ENCODE data around the gene MYO1D.

MYO1D gene

DNA sequence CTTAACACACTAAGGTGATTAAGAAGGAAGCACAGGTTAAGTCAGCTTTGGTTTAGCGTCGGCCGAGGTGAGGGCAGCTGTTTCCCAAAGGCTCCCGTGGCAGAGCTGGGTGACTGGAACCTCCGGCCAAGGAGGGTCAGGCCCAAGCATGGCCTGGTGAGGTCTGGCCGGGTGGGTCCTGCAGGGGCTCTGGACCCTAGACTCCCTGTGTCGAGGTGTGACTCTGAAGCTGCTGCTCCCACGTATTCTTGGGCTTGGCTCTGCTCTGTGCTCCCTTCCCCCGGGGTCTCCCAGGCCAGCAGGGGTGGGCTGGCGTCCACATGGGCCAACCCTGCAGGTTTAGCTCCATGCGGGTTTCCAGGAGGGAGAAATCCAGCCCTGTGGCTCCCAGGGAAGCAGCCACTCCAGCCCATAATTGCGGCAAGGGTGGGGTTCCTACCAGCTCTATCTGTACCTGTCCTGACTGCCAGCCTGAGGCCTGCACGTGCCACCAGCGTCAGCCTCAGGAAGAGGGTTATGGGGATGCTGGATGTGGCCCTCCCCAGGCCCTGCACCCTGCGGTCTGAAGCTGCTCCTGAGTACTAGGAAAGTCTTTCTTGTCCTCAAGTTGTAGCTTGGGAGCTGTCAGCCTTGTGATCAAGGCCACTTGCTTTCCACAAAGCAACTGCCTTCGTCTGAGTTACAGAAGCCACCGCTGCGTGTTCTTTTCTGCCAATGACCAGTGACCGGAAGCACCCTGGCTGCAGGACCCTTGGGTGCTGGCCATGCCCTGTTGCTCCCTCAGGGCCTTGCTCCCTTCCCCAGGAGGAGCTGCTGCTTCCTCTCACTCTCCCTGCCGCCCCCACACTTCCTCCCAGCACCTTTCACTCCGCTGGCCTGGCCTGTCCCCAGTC is 385.3 kb downstream of the MYO1D start:
- H3K36me3 ChIP-seq (ENCODE audit: control insufficient read depth, low read depth, low read length): peaks cover 7% of the 10 kb centered on the region
- no peak overlapping the region for H3K9ac ChIP-seq (ENCODE audit: low read length)
- peaks cover 15% of the 10 kb centered on the region for H3K4me1 ChIP-seq (ENCODE audit: control insufficient read depth, low read depth, low read length)
- no peak overlapping the region for H3K4me3 ChIP-seq (ENCODE audit: low read length)
- H3K9me3 ChIP-seq (ENCODE audit: control insufficient read depth, low read depth, low read length): no peaks in the 10 kb centered on the region
- H3K27me3 ChIP-seq (ENCODE audit: control insufficient read depth, insufficient read depth, low read length): no peaks in the 10 kb centered on the region
- H3K27ac ChIP-seq (ENCODE audit: low read length): no peak overlapping the region

- H3K9ac ChIP-seq (ENCODE audit: low read length): no peak overlapping the region
- peaks cover 7% of the 10 kb centered on the region for H3K36me3 ChIP-seq (ENCODE audit: control insufficient read depth, low read depth, low read length)
- no peaks in the 10 kb centered on the region for H3K9me3 ChIP-seq (ENCODE audit: control insufficient read depth, low read depth, low read length)
- no peak overlapping the region for H3K27ac ChIP-seq (ENCODE audit: low read length)
- H3K4me1 ChIP-seq (ENCODE audit: control insufficient read depth, low read depth, low read length): peaks cover 15% of the 10 kb centered on the region
- H3K27me3 ChIP-seq (ENCODE audit: control insufficient read depth, insufficient read depth, low read length): no peaks in the 10 kb centered on the region
- no peak overlapping the region for H3K4me3 ChIP-seq (ENCODE audit: low read length)
Observed at GRCh38 chr17:32490101-32490482, 386.8 kb downstream of the MYO1D start.

DNA sequence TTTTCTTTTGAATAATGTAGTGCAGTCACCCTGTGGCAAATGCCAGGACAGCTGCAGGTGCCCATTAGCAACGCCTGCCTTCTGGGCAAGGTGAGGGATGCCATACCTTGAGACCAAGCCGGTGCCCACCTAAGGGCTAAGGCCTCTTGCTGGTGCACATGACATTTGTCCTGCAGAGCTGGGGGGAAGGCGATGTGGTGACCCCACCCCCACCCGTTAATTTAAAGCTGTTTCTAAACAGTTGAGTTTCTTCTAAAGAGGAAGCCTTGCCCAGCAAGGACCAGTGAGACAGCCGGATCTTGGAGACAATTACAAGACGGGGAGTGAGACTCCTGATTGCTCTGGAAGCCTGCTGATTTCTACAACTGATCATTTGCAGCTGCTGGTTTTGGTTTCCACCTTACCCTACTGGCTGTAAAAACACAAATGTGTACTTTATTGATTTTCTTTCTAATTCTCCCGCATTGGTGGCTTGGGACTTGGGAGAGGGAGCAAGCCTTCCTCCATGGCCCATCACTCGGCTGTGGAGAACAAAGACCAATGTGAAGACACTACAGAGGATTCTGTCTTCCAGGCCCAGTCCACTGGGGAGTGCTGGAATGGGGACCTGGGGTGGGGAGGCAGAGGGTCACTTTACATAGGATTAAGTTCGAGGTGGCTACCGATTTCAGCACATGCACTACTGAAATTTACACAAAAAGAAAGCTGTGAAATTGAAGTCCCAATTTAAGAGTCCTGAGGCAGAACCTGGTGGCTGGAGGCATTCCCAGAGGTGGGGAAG is 387.4 kb downstream of the MYO1D start:
- H3K36me3 ChIP-seq (ENCODE audit: control insufficient read depth, low read depth, low read length): peaks cover 7% of the 10 kb centered on the region
- no peak overlapping the region for H3K9ac ChIP-seq (ENCODE audit: low read length)
- no peaks in the 10 kb centered on the region for H3K27me3 ChIP-seq (ENCODE audit: control insufficient read depth, insufficient read depth, low read length)
- no peak overlapping the region for H3K4me3 ChIP-seq (ENCODE audit: low read length)
- H3K9me3 ChIP-seq (ENCODE audit: control insufficient read depth, low read depth, low read length): no peaks in the 10 kb centered on the region
- H3K27ac ChIP-seq (ENCODE audit: low read length): no peak overlapping the region
- peaks cover 15% of the 10 kb centered on the region for H3K4me1 ChIP-seq (ENCODE audit: control insufficient read depth, low read depth, low read length)

DNA sequence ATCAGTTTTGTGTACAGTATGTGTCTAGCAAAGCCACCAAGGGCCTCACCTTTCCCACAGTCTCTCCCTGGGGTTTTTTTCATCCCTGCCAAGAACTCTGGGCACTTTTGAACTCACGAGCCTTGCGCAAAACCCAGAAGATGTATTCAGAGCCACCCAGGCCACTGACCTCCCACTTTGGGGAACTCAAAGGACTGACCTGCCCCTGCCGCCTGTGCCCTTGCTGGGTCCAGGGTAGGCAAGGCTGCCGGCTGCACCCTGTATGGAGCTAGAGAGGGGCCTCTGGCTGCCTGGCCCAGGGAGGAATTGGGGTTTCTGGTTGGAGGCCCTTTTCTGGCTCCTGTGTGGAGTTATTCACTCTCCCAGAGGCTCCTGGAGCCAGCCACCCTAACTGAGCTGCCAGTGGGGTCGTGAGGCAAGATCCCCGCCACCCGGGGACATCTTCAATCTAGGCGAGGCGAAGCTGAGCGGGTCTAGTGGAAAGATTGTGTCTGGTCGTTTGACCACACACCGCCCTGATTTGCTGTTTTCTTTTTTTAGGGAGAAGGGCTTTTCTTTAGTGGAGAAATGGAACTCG is 388.2 kb downstream of the MYO1D start:
- H3K9ac ChIP-seq (ENCODE audit: low read length): no peak overlapping the region
- peaks cover 21% of the 10 kb centered on the region for H3K4me1 ChIP-seq (ENCODE audit: control insufficient read depth, low read depth, low read length)
- no peaks in the 10 kb centered on the region for H3K27me3 ChIP-seq (ENCODE audit: control insufficient read depth, insufficient read depth, low read length)
- H3K9me3 ChIP-seq (ENCODE audit: control insufficient read depth, low read depth, low read length): no peaks in the 10 kb centered on the region
- no peak overlapping the region for H3K27ac ChIP-seq (ENCODE audit: low read length)
- peaks cover 7% of the 10 kb centered on the region for H3K36me3 ChIP-seq (ENCODE audit: control insufficient read depth, low read depth, low read length)
- no peak overlapping the region for H3K4me3 ChIP-seq (ENCODE audit: low read length)

DNA sequence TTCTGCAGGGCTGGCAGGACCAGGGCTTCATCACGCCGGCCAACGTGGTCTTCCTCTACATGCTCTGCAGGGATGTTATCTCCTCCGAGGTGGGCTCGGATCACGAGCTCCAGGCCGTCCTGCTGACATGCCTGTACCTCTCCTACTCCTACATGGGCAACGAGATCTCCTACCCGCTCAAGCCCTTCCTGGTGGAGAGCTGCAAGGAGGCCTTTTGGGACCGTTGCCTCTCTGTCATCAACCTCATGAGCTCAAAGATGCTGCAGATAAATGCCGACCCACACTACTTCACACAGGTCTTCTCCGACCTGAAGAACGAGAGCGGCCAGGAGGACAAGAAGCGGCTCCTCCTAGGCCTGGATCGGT is 388.8 kb downstream of the MYO1D start:
- Histone ChIP-seq H3K4me1 (ENCODE audit: control insufficient read depth, low read depth, low read length) (peaks cover 26% of the 10 kb centered on the region), H3K9me3 (ENCODE audit: control insufficient read depth, low read depth, low read length) (no peaks in the 10 kb centered on the region), H3K27me3 (ENCODE audit: control insufficient read depth, insufficient read depth, low read length) (no peaks in the 10 kb centered on the region), H3K9ac (ENCODE audit: low read length) (no peak overlapping the region), H3K4me3 (ENCODE audit: low read length) (peak overlapping the region; percentile 83), H3K27ac (ENCODE audit: low read length) (no peak overlapping the region), H3K36me3 (ENCODE audit: control insufficient read depth, low read depth, low read length) (peaks cover 7% of the 10 kb centered on the region)

DNA sequence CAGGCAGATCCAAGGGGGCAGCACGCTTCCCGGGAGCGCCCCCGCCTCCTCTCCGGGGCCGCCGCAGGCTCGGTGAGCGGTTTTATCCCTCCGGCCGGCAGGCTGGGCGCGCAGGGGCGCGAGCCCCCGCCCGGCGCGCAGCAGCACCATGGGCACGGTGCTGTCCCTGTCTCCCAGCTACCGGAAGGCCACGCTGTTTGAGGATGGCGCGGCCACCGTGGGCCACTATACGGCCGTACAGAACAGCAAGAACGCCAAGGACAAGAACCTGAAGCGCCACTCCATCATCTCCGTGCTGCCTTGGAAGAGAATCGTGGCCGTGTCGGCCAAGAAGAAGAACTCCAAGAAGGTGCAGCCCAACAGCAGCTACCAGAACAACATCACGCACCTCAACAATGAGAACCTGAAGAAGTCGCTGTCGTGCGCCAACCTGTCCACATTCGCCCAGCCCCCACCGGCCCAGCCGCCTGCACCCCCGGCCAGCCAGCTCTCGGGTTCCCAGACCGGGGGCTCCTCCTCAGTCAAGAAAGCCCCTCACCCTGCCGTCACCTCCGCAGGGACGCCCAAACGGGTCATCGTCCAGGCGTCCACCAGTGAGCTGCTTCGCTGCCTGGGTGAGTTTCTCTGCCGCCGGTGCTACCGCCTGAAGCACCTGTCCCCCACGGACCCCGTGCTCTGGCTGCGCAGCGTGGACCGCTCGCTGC is 389.3 kb downstream of the MYO1D start:
- H3K4me1 ChIP-seq (ENCODE audit: control insufficient read depth, low read depth, low read length): peaks cover 26% of the 10 kb centered on the region
- peak overlapping the region; percentile 83 for H3K4me3 ChIP-seq (ENCODE audit: low read length)
- no peaks in the 10 kb centered on the region for H3K9me3 ChIP-seq (ENCODE audit: control insufficient read depth, low read depth, low read length)
- H3K9ac ChIP-seq (ENCODE audit: low read length): peak overlapping the region; percentile 58
- peaks cover 7% of the 10 kb centered on the region for H3K36me3 ChIP-seq (ENCODE audit: control insufficient read depth, low read depth, low read length)
- no peaks in the 10 kb centered on the region for H3K27me3 ChIP-seq (ENCODE audit: control insufficient read depth, insufficient read depth, low read length)
- no peak overlapping the region for H3K27ac ChIP-seq (ENCODE audit: low read length)

GRCh38 chr17:32486701-32487472 is 390.0 kb downstream of the MYO1D start, which contains the start of gene CDK5R1:
Gene CDK5R1, plus strand, starts transcription at chr17:32486993. Its CDS starts 628 bp downstream, at chr17:32487621.
- H3K4me1 ChIP-seq (ENCODE audit: control insufficient read depth, low read depth, low read length): peaks cover 26% of the 10 kb centered on the region
- H3K27ac ChIP-seq (ENCODE audit: low read length): no peak within 1 kb of the TSS
- no peaks in the 10 kb centered on the region for H3K27me3 ChIP-seq (ENCODE audit: control insufficient read depth, insufficient read depth, low read length)
- H3K4me3 ChIP-seq (ENCODE audit: low read length): peak within 1 kb of the TSS; percentile 83
- H3K9me3 ChIP-seq (ENCODE audit: control insufficient read depth, low read depth, low read length): no peaks in the 10 kb centered on the region
- peak within 1 kb of the TSS; percentile 58 for H3K9ac ChIP-seq (ENCODE audit: low read length)
- peaks cover 7% of the 10 kb centered on the region for H3K36me3 ChIP-seq (ENCODE audit: control insufficient read depth, low read depth, low read length)

DNA sequence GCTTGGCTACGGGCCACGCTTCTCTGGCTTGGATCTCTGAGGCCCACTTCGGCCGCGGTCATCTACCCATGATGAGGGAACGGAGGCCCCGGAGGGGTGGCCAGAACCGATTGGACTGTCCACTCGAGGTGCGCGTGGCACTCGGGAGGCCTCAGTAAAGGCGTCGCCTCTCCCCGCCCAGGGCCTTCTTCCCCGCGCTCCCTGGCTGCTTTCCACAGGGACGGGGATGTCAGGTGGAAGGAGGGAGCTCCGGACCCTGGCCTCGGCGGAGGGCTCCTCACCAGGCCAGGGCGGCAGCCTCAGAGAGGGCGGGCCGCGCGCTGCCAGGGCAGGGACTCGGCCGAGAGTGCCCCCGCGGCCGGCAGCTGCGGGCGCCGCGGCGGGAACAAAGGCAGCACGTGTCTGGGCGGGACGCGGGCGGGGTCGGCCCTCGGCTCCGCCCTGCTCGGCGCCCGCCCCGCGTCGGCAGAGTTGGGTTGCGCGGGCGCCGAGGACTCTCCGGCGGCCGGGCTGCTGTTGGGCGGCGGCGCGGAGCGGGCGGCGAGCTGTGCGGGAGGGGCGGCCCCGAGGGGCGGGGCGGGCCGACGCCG is 390.7 kb downstream of the MYO1D start:
- Histone ChIP-seq H3K27ac (ENCODE audit: low read length) (no peak overlapping the region), H3K36me3 (ENCODE audit: control insufficient read depth, low read depth, low read length) (peaks cover 13% of the 10 kb centered on the region), H3K9ac (ENCODE audit: low read length) (peak overlapping the region; percentile 50), H3K27me3 (ENCODE audit: control insufficient read depth, insufficient read depth, low read length) (no peaks in the 10 kb centered on the region), H3K4me3 (ENCODE audit: low read length) (peak overlapping the region; percentile 42), H3K9me3 (ENCODE audit: control insufficient read depth, low read depth, low read length) (no peaks in the 10 kb centered on the region), H3K4me1 (ENCODE audit: control insufficient read depth, low read depth, low read length) (peaks cover 26% of the 10 kb centered on the region)

DNA sequence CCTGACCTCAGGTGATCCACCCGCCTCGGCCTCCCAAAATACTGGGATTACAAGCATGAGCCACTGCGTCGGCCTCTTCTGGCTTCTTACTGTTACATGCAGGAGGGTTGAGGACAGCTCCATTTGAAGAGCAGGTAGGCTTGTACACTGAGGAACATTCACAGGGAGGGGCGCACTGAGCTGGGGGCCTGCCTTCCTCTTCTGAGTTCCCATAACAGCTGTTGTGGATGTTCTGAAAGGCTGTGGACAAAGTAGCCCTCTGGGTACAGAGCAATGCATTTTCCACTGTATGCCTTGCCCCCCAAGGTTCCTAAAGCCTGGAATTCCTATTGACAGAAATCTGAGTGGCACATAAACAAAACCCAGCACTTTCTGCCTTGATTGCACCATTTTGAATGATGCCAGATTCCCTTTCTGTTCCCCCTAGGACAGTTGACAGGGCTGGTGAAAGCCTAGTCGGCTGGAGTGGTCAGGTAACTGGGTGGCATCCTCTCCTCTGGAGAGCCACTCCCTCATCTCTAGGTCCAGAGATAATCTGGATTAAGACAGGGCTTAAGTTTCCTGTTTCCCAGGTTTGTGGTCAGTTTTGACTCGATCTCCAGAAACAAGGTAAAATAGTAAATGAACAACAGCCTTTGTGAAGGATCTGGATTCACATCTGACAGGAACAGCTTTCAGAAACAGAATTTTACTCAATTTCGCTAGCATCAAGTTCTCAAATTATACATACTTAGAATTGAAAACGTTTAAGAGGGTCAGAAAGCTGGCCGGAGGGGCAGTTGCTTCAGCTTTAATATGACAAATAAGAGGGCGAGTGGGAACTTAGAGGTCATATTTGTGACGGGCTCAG is 391.4 kb downstream of the MYO1D start:
- no peak overlapping the region for H3K27ac ChIP-seq (ENCODE audit: low read length)
- peak overlapping the region; percentile 42 for H3K4me3 ChIP-seq (ENCODE audit: low read length)
- no peaks in the 10 kb centered on the region for H3K9me3 ChIP-seq (ENCODE audit: control insufficient read depth, low read depth, low read length)
- peak overlapping the region; percentile 50 for H3K9ac ChIP-seq (ENCODE audit: low read length)
- H3K36me3 ChIP-seq (ENCODE audit: control insufficient read depth, low read depth, low read length): peaks cover 20% of the 10 kb centered on the region
- H3K27me3 ChIP-seq (ENCODE audit: control insufficient read depth, insufficient read depth, low read length): no peaks in the 10 kb centered on the region
- H3K4me1 ChIP-seq (ENCODE audit: control insufficient read depth, low read depth, low read length): peaks cover 26% of the 10 kb centered on the region

DNA sequence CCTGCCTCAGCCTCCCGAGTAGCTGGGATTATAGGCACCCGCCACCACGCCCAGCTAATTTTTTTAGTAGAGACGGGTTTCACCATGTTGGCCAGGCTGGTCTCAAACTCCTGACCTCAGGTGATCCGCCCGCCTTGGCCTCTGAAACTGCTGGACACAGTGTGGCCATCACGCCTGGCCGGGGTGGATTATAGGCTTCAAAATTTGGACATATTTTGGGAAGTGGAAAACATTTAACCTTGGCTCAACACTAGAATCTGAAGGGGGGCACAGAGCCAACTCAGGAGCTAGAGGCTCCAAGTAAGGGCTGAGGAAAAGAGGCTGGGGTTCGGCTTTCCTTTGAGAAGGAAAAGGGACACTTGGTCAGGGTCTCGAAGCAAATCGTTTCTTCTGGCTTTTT is 392.3 kb downstream of the MYO1D start:
- Histone ChIP-seq H3K4me3 (ENCODE audit: low read length) (no peak overlapping the region), H3K9me3 (ENCODE audit: control insufficient read depth, low read depth, low read length) (no peaks in the 10 kb centered on the region), H3K36me3 (ENCODE audit: control insufficient read depth, low read depth, low read length) (peaks cover 29% of the 10 kb centered on the region), H3K27me3 (ENCODE audit: control insufficient read depth, insufficient read depth, low read length) (no peaks in the 10 kb centered on the region), H3K4me1 (ENCODE audit: control insufficient read depth, low read depth, low read length) (peaks cover 24% of the 10 kb centered on the region), H3K9ac (ENCODE audit: low read length) (no peak overlapping the region), H3K27ac (ENCODE audit: low read length) (no peak overlapping the region)
